NCI-H510A (cell line): ENCODE data around the gene PRIMPOL.

Source experiments
- DNase-seq: peaks from one replicate; lab custom pipeline; 2025; lab: John Stamatoyannopoulos, UW

PRIMPOL gene

DNA sequence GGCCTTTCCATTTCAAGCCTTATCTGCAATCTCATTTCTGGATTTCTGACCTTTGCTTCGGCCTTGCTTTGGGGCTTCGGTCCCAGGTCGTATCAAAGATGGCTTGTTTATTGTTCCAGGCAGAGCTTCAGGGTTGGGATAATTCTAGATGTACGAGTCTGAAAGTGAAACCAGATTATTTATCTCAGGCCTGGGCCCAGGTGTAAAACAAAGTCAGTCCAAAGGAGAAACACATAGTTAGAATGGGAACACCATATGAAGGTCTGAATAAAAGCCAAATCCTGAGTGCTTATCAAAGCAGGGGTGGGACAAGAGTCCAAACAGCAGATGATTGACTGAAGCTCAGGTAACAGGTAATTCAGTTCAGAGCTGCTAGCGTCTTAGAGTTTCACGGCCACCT is 17.1 kb downstream of the PRIMPOL start:
- no peak for DNase-seq

DNA sequence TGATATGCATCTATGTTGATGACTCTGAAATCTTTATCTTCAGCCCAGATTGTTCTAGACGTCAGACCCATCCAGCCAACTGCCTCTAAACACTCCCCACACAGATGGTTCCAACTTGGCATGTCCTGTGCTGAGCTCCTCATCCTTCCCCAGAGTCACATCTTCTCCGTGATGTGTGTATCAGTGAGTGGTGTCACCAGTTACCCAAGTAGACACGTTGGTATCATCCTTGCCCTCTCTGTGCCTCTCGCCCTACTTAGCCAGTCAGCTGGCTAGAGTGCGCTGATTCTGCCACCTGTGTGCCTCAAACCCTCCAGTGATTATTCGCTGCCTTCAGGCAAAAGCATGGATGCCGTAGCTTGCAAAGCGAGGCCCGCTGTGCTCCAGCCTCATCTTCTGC is 18.6 kb downstream of the PRIMPOL start:
- DNase-seq: no peak

DNA sequence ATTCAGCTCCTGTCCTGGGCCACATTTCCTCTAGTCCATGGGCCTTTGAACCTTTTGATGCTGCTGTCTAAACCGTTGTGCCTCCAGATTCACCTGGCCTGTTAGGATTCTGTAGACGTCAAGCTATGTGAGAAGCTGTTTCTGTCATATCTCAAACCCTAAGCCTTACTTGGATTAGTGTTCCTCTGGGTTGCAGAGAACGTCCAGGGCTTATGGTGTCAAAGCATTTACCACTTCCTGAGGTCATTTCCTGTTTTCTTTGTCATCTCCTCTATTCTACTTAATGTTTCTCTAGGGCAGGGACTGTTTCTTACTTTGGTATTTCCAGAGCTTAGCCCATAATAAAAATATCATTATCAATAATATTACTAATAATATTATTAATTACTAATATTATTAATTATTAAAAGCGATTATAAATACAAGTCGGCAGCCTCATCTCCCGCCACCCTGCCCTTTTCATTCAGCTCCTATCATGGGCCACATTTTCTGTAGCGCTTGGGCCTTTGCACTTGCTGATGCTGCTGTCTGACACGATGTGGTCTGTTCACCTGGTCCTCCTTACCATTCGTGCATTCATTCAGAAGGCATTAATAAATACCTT is 19.1 kb downstream of the PRIMPOL start:
- DNase-seq: no peak

DNA sequence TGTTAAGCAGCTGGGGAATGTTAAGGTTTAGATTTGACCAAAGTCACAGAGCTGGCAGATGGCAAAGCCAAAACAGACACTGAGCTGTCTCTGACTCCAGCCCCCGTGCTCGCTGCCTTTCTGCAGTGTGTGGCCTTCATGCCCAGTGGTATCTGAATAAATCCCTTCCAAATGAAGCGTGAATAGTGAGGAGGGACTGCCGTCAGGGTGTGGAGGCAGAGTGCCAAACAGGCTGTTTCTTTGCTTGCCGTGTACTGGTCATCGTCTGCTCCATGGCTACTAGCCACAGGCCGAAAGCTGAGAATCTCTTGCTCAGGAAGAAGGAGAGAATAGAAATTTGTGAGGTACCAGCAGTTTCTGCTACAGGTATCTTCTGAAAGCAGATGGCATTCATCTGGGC is 19.7 kb downstream of the PRIMPOL start:
- no peak for DNase-seq

DNA sequence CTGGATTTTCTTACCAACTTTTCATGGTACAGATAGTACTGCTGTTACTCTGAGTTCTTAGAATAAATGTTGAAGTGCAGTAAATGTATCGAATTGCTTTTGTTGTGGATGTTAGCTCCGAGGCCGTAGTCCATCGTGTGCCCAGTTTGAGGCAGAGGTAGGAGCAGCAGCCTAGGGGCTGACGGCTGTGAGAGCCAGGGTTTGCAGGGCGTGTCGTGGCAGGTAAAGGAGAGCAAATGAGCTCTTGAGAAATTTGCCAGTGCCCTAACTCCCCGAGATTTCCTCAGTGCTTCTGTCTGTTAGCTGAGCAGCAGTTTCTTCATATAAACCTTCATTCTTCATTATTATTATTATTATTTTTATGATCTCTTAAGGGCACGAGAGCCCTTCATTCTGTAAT is 21.6 kb downstream of the PRIMPOL start:
- DNase-seq: no peak

DNA sequence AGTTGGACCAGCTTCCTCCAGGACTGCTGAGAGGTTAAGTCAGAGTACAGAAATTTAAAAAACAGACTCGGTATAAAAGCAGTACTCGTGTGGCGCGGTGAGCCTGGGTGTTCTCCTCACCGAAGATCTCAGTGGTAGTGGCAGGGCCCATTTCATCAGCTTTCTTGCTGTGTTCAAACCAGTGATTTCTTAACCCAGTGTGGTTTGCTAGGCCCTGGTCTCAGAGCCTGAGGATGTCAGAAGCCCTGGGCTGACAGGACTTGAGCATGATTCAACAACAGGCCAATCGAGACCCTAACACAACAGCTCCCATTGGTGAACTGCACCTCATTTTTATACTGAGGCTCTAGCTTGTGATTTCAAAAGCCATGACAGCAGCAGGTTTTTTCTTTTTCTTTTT is 23.2 kb downstream of the PRIMPOL start:
- DNase-seq: no peak

DNA sequence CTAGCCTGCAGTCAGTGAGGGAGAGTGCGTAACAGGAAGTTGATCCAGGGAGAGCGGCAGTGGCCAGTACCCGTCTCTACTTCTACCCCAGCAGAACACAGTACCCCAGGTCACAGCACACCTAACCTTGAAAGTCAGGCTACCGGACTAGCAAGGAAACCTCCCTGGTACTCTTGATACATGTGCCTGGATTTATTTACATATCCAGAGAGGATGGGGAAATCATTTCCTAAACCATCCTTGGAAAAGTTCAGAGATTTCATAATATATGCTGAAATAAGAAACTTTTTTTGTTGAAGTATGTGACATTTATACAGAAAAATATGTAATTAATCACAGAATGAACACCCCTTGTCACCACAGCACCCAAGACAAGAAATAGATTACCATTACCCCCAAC is 24.5 kb downstream of the PRIMPOL start:
- DNase-seq: no peak

DNA sequence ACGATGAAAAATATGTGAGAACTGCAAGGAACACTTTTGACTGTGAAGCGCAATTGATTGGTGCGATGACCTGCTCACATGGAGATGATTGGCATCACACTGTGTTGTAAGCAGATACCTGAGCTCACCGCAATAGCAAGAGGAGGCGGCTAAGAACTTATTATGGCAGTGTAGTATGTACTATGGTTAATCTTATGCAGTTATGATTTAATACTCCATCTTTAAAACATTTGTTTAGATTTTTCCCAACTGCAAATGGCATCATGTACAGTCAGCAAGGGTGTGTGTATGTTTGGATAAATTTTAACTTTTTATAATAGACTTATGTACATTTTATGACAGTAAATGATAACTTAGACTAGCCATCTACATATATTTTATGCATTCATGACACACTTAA is 25.5 kb downstream of the PRIMPOL start:
- DNase-seq: no peak

DNA sequence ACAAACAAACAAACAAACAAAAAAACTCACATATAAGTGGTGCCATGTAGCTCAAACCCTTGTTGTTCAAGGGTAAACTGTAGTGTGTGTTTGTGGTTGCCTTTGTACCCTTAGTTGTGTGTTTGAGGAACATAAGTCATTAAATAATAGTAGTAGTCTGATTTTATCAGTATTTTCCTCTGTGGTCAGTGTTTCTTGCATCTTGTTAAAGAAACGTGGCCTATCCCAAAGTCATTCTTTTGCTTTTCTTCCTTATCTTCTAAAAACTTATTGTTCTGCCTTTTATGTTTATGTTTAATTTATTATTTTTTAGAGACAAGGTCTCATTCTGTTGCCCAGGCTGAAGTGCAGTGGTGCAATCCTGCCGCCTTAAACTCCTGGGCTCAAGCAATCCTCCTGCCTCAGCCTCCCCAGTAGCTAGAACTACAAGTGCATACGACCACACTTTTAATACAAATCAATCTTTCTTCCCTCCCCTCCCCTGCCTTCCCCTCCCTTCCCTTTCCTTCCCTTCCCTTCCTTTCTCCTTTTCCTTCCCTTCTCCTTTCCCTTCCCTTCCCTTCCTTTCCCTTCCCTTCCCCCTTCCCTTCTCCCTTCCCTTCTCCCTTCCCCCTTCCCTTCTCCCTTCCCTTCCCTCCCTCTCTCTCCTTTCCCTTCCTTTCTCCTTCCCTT is 26.4 kb downstream of the PRIMPOL start:
- DNase-seq: no peak

DNA sequence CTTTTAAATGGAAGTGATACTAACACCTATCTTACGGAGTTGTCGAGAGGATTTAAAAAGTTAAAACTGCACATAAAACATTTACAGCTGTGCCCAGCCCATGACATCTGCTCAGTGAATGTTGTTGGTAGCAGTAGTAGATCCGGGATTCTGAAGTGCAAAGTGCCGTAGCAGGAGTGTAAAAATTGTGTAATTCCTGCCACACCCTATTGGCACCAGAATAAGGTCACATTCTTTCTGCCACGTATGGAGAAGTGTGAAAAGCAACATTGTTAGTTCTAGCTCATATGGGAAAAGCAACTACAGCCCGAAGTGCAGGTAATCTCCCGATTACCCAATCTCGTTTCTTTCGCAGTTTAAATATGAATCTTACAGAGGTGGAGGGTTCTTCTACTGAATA is 31.2 kb downstream of the PRIMPOL start:
- no peak for DNase-seq

DNA sequence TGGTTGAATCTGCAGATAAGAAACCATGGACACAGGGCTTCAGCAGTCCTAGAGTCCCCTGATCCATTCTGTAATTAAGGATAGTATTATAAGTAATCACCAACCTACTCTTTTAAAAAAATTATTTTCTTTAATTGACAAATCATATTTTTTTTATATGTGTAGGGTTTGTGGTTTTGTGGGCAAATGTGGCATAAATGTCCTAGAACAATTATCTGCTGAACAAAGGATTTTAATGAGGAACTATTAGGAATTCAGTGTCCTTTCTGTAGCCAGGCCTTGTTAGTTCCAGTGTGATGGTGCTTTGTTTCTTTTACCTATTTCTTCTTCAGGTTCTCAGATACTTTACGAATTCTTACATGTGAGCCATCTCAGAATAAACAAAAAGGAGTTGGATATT is 32.4 kb downstream of the PRIMPOL start:
- DNase-seq: no peak

DNA sequence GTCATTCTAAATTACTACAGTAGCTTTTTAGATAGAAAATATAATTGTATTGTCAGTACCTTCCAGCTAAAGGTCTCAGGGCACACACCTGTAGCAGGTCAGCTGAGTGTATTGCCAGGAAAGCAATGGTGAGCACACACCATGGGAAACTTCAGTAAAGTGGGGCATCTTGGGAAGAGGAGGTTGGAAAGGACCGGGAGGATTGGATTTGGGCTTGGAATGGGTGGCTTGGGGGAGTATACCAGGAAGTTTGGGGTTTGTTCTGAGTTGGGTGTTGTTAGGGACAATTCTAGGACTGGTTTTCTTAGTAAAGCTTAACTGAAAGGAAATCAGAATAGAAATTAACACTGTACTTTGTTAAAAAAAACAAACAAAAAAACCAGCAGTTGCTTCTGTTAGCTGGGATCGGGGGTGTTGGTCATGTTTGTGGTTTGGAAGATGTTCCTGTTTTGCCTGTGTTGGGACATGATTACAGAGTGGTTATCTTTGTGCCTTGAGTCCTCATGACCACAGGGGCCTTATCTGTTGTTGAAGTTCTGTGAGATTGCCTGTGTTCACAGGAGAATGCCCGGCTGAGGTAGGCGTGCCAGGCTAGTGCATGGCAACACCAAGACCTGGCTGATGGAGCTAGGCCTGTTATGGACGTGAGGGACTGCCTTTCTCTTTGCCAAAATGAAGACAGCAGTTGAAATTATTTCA is 35.1 kb downstream of the PRIMPOL start:
- DNase-seq: no peak

DNA sequence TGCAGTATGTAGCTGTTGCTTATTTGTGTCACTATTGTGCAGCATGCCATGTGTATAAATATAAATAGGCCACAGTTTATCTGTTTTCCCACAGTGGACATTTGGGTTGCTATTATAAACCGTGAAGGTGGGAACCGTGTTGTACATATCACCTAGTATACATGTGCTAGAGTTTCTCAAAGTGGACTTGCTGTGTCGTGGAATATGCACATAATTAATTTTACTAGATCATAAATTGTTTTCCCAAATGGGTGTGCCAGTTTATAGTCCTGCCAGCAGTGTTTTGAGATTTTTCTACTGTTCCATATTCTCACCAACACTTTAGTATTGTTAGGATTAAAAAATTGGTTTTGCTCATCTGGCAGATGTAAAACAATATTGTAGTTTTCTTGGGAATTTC is 38.5 kb downstream of the PRIMPOL start:
- DNase-seq: no peak

DNA sequence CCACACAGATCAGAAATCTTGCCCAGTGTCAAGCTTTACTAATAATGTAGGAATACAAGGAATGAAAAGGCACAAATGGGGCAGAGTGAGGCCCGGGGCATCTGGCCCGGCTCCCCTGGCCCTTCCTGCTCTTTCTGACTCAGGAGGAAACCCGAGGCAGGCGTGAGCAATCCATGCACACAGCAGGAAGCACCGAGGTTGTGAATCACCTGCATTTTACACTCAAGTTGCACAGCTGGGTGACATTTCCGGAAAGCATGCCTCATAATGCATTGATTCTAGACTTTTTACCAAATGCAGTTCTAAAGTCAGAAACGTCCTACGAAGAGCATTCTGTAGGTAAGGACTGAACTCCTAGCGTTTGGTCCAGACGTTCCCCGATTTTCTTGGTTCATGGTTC is 38.9 kb downstream of the PRIMPOL start:
- DNase-seq: no peak

DNA sequence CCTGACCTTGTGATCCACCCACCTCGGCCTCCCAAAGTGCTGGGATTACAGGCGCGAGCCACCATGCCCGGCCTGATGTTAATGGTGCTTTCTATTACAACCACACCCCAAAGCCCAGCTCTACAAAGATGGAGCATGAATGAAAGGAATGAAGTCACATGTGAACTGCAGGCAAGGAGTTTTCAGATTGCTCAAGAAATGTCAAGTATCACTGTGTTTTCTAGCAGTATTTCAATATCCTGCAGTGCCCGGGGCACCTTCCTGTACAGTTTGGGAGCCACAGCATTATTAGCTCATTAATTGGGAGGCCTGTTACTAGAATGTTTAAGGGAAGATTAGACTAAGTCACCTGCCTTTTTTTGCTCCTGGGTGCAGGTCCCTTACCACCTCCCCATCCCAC is 40.1 kb downstream of the PRIMPOL start:
- DNase-seq: no peak

DNA sequence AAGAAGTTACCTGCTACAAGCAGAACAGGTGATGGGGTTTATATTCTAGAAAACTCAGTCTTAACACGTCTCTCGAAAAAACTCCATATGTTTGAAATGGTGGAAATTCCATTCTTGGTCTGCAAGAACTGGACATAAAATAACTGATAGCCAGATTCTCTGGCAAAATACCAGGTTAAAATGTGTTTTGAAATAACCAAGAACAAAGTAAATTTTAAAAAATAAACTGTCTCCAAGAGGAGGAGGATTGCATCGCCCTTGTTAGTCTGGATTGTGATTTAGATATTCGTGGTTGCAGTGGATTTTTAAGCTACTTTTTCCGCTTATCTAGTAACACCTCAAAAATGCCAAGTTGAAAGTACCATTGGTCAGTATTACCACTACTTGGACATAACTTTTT is 43.5 kb downstream of the PRIMPOL start:
- no peak for DNase-seq

DNA sequence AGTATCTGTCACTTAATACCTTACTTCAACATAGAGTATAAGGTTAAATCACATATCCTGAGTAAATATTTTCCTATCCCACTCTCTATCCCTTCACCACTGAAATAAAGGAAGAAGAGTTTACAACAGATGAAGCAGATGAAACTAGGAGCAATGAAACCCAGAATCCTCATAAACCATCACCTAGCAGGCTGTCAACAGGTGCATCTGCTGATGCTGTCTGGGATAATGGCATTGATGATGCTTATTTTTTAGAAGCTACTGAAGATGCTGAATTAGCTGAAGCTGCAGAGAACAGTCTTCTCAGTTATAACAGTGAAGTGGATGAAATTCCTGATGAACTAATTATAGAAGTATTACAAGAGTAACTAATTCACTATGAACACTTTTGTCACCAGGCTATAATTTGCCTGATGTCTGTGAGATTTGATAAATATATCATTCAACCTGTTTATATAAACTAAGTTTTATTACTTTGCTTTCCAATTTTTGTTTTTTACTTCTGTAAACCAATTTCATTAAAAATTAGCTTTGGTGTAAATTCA is 44.9 kb downstream of the PRIMPOL start:
- DNase-seq: no peak

DNA sequence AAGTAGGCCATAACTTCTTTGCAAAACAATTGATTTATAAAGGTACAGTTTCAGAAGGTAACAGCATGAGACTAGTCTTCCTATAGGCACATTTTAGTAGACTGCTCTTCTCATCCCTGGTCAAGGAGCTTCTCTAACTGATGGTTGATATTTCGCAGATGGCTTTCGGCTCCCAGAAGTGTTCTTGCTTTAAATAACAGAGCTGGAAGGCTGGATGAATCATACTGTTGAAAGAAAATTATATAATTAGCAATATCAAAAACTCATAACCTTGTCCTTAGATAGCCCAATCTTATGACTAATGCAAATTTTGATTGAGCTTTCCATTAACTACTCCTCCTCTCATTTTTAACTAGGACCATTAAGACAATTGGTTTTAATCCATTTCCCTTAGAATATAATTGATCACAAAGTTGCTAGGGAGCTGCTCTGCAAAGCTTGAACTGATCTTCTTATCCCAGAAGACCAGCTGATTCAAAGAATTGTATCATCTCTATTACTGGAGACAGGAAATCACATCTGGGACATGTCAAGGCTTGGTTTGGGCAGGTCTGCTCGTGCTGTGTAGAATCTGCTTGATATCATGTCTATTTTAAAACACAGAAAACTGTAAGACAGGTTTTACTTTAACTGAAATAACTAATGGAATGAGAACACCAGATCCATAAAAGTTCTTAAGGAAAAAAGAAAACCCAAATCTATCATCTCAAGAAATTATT is 45.8 kb downstream of the PRIMPOL start:
- no peak for DNase-seq

DNA sequence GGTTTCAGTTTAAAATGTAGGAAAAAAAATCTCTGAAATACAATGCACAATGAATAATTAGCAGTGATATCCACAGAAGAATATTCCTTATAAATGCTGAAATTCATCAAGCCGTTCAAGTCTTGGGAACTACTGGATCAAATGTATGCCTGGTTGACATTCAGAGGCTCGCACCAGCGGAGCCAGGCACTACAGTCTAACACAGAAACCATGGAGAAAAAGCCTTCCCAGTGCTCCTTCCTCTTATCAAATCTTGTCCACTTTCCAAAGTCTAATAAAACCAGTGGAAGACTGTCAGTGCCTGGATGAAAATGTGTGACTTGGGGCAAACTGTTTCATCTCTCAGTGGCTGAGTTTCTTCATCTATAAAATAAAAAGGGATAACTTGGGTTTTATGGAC is 48.4 kb downstream of the PRIMPOL start:
- no peak for DNase-seq

DNA sequence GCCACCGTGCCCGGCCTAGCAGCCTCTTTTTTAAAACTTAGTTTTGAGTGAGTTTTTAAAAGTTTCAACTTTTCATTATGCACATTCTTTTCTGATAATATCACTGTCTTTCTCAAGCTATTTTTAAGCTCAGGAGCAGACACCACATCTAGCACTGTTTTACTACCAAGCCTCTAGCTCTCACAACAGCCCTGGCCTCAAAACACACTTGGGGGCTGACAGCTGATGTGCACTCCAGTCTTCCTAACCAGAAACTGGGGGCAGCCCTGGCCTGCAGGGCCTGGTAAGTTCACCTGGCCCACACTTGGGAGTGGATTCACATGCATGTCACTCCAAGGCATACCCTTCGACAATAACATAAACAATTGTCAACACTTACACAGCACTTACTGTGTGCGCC is 50.4 kb downstream of the PRIMPOL start:
- no peak for DNase-seq

DNA sequence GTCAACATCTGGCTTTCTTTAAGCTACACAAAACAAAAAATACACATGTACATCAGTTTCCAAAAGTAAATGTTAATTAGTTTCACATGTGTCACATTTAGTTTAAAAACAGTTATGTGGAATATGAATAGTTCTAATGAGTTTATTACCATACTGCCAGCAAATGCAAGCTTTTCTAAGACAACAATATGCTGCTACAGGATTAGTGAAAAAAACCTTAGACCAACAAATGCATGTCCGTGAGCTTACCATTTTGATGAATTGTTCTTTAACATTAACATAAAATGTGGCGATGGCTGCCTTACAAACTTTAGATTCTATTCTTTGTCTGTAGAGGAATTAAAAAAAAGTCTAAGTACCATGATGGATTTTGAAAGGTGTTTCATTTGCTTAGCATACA is 52.6 kb downstream of the PRIMPOL start:
- DNase-seq: no peak

DNA sequence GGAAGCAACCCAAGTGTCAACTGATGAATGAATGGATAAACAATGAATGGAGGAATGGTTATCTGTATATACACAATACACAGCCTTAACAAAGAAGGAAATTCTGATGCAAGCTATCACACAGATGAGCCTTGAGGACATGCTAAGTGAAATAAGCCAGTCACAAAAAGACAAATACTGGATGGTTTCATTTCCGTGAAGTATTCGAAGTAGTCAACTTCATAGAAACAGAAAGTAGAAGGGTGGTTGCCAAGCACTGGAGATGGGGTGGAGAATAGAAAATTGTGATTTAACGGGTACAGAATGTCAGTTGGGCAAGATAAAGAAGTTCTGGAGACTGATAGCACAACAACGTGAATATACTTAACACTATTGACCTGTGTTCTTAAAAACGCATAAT is 56.2 kb downstream of the PRIMPOL start:
- no peak for DNase-seq

DNA sequence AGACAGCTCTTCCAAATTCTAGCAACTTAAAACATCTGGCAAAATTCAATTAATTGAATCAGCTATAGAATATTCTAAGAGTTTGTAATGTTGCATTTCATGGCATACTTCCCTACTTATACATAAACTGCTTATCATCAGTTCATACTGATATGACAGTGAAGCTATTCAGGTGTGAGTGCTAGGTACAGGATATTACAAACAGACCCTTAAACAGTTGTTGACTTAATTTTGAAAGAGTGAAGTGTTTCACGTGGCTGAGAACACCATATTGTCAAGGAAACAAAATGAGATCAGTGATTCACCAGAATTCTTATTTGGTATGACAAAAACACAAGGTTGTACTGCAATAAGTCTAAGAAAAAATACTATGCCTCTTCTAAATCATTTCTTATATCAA is 56.9 kb downstream of the PRIMPOL start:
- DNase-seq: no peak
